ENCODE data around the gene SETD7. TPM values are rescaled to one million over a fixed set of nuclear protein-coding genes. Genes with fewer than 3 reads are reported as not detected.

SETD7 gene
- total RNA-seq, 1 donor from 2014 or later: 44.9 TPM

DNA sequence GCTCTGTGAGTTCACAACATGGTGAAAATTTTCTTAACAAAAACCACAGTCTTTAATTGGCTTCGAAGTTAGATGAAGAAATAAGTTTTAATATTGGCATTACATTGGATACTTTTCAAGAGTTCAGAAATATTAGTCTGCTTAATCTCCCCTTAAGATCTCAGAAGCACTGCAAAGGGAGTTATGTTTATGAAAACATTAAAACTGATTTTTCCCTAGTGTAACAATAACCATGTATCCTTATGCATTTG lies 1.5 kb downstream of the SETD7 start:
- TF ChIP-seq, protein P1, sequence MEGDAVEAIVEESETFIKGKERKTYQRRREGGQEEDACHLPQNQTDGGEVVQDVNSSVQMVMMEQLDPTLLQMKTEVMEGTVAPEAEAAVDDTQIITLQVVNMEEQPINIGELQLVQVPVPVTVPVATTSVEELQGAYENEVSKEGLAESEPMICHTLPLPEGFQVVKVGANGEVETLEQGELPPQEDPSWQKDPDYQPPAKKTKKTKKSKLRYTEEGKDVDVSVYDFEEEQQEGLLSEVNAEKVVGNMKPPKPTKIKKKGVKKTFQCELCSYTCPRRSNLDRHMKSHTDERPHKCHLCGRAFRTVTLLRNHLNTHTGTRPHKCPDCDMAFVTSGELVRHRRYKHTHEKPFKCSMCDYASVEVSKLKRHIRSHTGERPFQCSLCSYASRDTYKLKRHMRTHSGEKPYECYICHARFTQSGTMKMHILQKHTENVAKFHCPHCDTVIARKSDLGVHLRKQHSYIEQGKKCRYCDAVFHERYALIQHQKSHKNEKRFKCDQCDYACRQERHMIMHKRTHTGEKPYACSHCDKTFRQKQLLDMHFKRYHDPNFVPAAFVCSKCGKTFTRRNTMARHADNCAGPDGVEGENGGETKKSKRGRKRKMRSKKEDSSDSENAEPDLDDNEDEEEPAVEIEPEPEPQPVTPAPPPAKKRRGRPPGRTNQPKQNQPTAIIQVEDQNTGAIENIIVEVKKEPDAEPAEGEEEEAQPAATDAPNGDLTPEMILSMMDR (IDR thresholded peaks at IDR 0.05): no peak
- ATAC-seq (no peak), DNase-seq (no peak)
- H3K4me1 ChIP-seq: peaks cover 47% of the 10 kb centered on the region
- H3K4me3 ChIP-seq: peak overlapping the region; percentile 94
- H3K9me3 ChIP-seq: no peaks in the 10 kb centered on the region
- no peaks in the 10 kb centered on the region for H3K27me3 ChIP-seq
- intact Hi-C loops (cut with DNase I): no loop called here
- H3K27ac ChIP-seq: peak overlapping the region; percentile 94
- H3K36me3 ChIP-seq: no peaks in the 10 kb centered on the region

DNA sequence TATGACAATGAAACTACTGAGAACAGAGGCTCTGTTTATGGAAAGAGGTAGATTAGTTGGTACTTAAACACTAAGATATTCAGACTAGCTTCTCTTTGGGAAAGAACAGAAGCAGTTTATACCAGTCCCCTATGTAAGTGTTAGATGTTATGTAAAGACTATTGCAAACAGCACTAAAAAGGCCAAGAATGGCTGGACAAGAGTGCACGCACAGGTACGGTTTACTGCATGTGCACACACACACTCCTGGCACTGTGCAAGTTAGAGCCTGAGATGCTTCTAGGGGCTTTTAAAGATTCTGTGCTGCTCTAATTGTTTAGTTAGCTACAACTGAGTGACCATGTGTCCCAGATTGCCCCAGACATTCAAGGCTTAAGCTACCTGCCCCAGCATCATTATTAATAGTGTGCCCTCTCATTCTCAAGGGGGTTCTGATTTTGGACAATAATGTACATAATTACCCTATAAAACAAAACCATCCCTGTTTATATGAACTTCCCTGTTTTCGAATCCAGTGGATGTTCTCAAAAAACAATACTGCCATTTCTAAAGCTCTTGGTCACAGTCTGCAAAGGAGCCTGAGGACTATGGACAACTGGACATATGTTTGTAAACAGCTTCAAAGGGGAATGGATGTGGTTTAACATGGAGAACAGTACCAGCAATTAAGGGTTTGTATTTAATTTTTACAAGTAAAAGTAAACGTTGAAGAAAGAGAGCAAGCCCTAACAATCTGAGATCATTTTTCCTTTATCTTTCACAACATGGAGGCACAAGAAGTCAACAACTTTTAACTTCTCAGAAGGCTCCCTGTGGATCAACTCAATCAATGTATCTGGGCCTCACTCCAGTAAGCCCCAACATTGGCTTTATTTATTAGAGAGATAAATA lies 2.0 kb downstream of the SETD7 start:
- DNase-seq (no peak), ATAC-seq (no peak)
- H3K9me3 ChIP-seq: no peaks in the 10 kb centered on the region
- no peaks in the 10 kb centered on the region for H3K27me3 ChIP-seq
- H3K4me1 ChIP-seq: peaks cover 42% of the 10 kb centered on the region
- TF ChIP-seq, protein P1 (IDR thresholded peaks at IDR 0.05): no peak
- peak overlapping the region; percentile 94 for H3K4me3 ChIP-seq
- peak overlapping the region; percentile 94 for H3K27ac ChIP-seq
- intact Hi-C loops (cut with DNase I): no loop called here
- H3K36me3 ChIP-seq: no peaks in the 10 kb centered on the region

DNA sequence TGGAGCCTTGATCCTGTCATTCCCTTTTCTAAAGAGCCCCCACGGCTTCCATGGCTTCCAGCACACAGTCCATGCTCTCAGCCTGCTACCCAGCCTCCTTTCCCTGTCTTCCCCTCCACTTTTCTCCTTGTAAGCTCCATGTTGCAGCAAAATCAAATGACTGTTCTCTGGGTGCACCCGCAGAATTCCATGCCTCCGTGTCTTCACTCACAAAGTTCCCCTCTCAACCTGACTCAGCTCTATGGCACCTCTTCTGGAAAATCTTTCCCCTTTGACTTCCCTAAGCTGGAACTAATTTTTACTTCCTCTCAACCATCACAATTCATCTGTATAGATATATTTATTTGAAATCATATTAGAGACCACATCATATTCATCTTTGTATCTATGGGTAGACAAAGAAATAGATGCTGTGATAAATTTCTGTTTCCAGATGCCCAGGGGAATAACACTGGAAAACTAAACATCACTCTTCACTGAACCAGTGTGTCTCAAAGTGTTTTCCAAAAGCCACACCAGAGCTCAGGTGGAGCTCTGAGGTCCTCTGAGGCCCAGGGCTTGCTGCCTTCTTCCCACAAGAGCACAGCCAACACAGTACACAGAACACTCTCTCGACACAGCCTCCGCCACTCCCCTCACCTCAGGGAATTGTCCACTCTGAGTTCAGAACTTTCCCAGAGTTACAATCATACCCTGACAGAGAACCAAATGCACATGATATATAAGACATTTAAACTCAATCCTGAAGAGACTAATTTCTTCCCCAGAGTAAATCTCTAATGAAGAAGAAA lies 3.3 kb downstream of the SETD7 start:
- no peak overlapping the region for H3K4me3 ChIP-seq
- TF ChIP-seq, protein P1 (IDR thresholded peaks at IDR 0.05): no peak

DNA sequence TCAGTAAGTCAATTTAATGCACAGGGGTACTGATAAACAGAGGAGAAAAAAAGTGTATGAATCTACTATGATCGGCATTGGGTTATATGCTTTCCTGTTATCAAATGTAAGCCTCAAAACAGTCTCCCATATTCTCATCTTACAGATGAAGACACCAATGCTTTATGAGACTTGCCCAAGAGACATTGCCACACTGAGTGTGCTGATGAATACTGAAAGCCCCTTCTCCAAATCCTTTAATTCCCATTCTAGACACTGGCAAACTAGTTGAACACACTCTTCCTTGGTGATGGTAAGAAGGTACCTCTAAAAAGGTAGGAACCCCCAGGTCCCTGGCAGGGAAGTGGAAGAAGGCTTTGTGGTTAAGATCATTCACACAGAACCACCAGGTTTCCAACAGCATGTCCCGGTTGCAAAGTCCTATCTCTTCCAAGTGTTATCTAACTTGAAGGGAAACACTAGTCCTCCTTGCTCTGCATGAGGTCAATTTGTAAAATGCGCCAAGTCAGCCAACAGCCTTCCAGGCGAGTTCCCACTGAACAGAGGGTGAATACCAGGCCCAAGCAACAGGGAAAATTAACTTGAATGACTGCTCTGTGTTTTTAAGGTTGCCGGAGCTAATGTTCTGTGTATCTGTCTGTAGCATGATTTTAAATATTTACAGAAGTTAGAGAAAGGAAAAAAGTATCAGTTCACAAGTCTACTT lies 5.1 kb downstream of the SETD7 start:
- Histone ChIP-seq H3K27ac (no peak overlapping the region), H3K36me3 (peaks cover 8% of the 10 kb centered on the region), H3K9me3 (no peaks in the 10 kb centered on the region), H3K4me1 (peaks cover 35% of the 10 kb centered on the region), H3K4me3 (no peak overlapping the region), H3K27me3 (no peaks in the 10 kb centered on the region)
- TF ChIP-seq, protein P1 (IDR thresholded peaks at IDR 0.05): no peak
- DNase-seq: no peak
- intact Hi-C loops (cut with DNase I): no loop called here
- no peak for ATAC-seq

More for the DNA sequence above, 3.3 kb downstream of the SETD7 start:
- peaks cover 41% of the 10 kb centered on the region for H3K4me1 ChIP-seq
- H3K36me3 ChIP-seq: no peaks in the 10 kb centered on the region
- DNase-seq (no peak), ATAC-seq (no peak)
- no peaks in the 10 kb centered on the region for H3K9me3 ChIP-seq
- H3K27me3 ChIP-seq: no peaks in the 10 kb centered on the region
- peak overlapping the region; percentile 13 for H3K27ac ChIP-seq
- intact Hi-C loops (cut with DNase I): no loop called here

DNA sequence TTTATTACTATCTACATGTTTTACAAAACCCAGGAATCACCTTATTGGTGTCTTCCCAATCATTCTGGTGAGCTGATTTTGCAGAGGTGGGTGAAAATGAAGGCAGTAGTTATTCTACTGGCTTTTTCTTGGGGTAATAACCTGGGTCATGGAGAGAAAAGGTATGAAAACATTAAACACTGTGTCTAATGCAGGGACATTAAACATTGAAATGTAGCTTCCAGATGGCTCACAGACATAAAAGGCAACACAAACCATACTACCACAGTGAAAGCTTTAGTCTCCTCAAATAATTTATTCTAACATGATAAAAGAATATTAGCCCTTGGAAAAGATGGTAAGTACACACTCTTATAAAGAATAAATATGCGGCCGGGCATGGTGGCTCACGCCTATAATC lies 8.0 kb downstream of the SETD7 start:
- ATAC-seq: no peak
- DNase-seq: no peak
- no peak overlapping the region for H3K27ac ChIP-seq
- peaks cover 24% of the 10 kb centered on the region for H3K36me3 ChIP-seq
- H3K9me3 ChIP-seq: no peaks in the 10 kb centered on the region
- no peak overlapping the region for H3K4me3 ChIP-seq
- intact Hi-C loops (cut with DNase I): no loop called here
- no peaks in the 10 kb centered on the region for H3K27me3 ChIP-seq
- peaks cover 19% of the 10 kb centered on the region for H3K4me1 ChIP-seq
- TF ChIP-seq, protein P1 (IDR thresholded peaks at IDR 0.05): no peak
